H9 (cell line): ENCODE results near the gene CCDC192. TPM values are rescaled to one million over a fixed set of nuclear protein-coding genes. Genes with fewer than 3 reads are reported as not detected.

Experiments used
- DNase-seq: peaks from one replicate; pipeline ENCODE4 v3.0.0-alpha.2; 2017
- H2AFZ ChIP-seq: one replicate; pipeline ENCODE4 v1.6.1; 2013; ENCODE audit warnings: mild to moderate bottlenecking, low read length, control low read depth, moderate library complexity
- H2AK5ac ChIP-seq: 2 replicates; pipeline ENCODE4 v1.6.1; 2013; ENCODE audit warnings: low read length, control low read depth, mixed read lengths; ENCODE audit not compliant: insufficient read length
- H2BK120ac ChIP-seq: one replicate; pipeline ENCODE4 v1.6.1; 2013; ENCODE audit warnings: low read depth, mild to moderate bottlenecking, low read length, control low read depth, inconsistent platforms; ENCODE audit not compliant: poor library complexity, severe bottlenecking
- H2BK12ac ChIP-seq: 2 replicates; pipeline ENCODE4 v1.6.1; 2013; ENCODE audit warnings: low read length, control low read depth, mixed read lengths, low read depth; ENCODE audit not compliant: insufficient read length
- H2BK15ac ChIP-seq: 2 replicates; pipeline ENCODE4 v1.6.1; 2013; ENCODE audit warnings: low read depth, low read length, control low read depth
- H2BK20ac ChIP-seq: one replicate; pipeline ENCODE4 v1.6.1; 2013; ENCODE audit warnings: low read depth, mild to moderate bottlenecking, low read length, control low read depth, inconsistent platforms; ENCODE audit not compliant: poor library complexity, severe bottlenecking
- H2BK5ac ChIP-seq: 2 replicates; pipeline ENCODE4 v1.6.1; 2013; ENCODE audit warnings: low read length, control low read depth, mixed read lengths; ENCODE audit not compliant: insufficient read length
- H3K14ac ChIP-seq: 2 replicates; pipeline ENCODE4 v1.6.1; 2013; ENCODE audit warnings: low read length, control low read depth; ENCODE audit not compliant: insufficient read depth
- H3K18ac ChIP-seq: 2 replicates; pipeline ENCODE4 v1.6.1; 2013; ENCODE audit warnings: low read depth, mild to moderate bottlenecking, mixed read lengths, low read length, control low read depth; ENCODE audit not compliant: insufficient read length
- H3K23ac ChIP-seq: 2 replicates; pipeline ENCODE4 v1.6.1; 2013; ENCODE audit warnings: low read length, control low read depth, mixed read lengths, low read depth; ENCODE audit not compliant: insufficient read length
- H3K23me2 ChIP-seq: 2 replicates; pipeline ENCODE4 v1.6.1; 2013; ENCODE audit warnings: low read depth, mild to moderate bottlenecking, mixed read lengths, low read length, control low read depth; ENCODE audit not compliant: insufficient read length, poor library complexity, severe bottlenecking
- H3K27ac ChIP-seq: 2 replicates; pipeline ENCODE4 v1.5.1; 2013; ENCODE audit warnings: low read length, control low read depth, mixed read lengths, low read depth; ENCODE audit not compliant: insufficient read length
- H3K27me3 ChIP-seq: 2 replicates; pipeline ENCODE4 v1.6.1; 2013; ENCODE audit warnings: low read length, control low read depth, inconsistent platforms; ENCODE audit not compliant: insufficient read depth
- H3K4ac ChIP-seq: 2 replicates; pipeline ENCODE4 v1.6.1; 2013; ENCODE audit warnings: low read depth, mild to moderate bottlenecking, control low read depth, inconsistent platforms, low read length, moderate library complexity
- H3K4me1 ChIP-seq: 2 replicates; pipeline ENCODE4 v1.6.1; 2013; ENCODE audit warnings: low read length, control low read depth, inconsistent platforms; ENCODE audit not compliant: insufficient read depth
- H3K4me2 ChIP-seq: 2 replicates; pipeline ENCODE4 v1.6.1; 2013; ENCODE audit warnings: low read length, control low read depth, mixed read lengths; ENCODE audit not compliant: insufficient read length, insufficient read depth
- H3K56ac ChIP-seq: 2 replicates; pipeline ENCODE4 v1.6.1; 2013; ENCODE audit warnings: low read depth, mild to moderate bottlenecking, mixed read lengths, low read length, control low read depth; ENCODE audit not compliant: insufficient read length
- H3K79me1 ChIP-seq: 2 replicates; pipeline ENCODE4 v1.6.1; 2013; ENCODE audit warnings: low read depth, mild to moderate bottlenecking, moderate library complexity, low read length, control low read depth, inconsistent platforms; ENCODE audit not compliant: insufficient read depth, poor library complexity, severe bottlenecking
- H3K79me2 ChIP-seq: 2 replicates; pipeline ENCODE4 v1.6.1; 2013; ENCODE audit warnings: low read length, control low read depth, inconsistent platforms; ENCODE audit not compliant: insufficient read depth
- H3K9ac ChIP-seq: 2 replicates; pipeline ENCODE4 v1.6.1; 2013; ENCODE audit warnings: low read length, control low read depth, mixed read lengths; ENCODE audit not compliant: insufficient read length; ENCODE audit errors: extremely low read depth
- H3K9me3 ChIP-seq: one replicate; pipeline ENCODE4 v1.6.1; 2013; ENCODE audit warnings: low read depth, low read length, inconsistent platforms; ENCODE audit not compliant: control insufficient read depth
- H3T11ph ChIP-seq: one replicate; pipeline ENCODE4 v1.6.1; 2013; ENCODE audit warnings: mild to moderate bottlenecking, low read length, control low read depth, inconsistent platforms
- H4K20me1 ChIP-seq: one replicate; pipeline ENCODE4 v1.6.1; 2013; ENCODE audit not compliant: control insufficient read depth, insufficient read length, insufficient read depth
- H4K5ac ChIP-seq: 2 replicates; pipeline ENCODE4 v1.6.1; 2013; ENCODE audit warnings: low read depth, mild to moderate bottlenecking, mixed read lengths, low read length, control low read depth; ENCODE audit not compliant: insufficient read length
- H4K8ac ChIP-seq: replicated peaks from 2 replicates; pipeline ENCODE4 v1.6.1; 2013; ENCODE audit warnings: low read length, control low read depth, mixed read lengths, low read depth; ENCODE audit not compliant: insufficient read length
- H4K91ac ChIP-seq: 2 replicates; pipeline ENCODE4 v1.6.1; 2013; ENCODE audit warnings: low read depth, mild to moderate bottlenecking, moderate library complexity, mixed read lengths, low read length, control low read depth; ENCODE audit not compliant: insufficient read length
- H3K27ac Mint-ChIP-seq, 3 experiments: 2 replicates in 2 of 3; 3 replicates in 1 of 3; pipeline ENCODE4 v1.8.0; 2020 to 2021; ENCODE audit warnings: mixed read lengths in 3 of 3, mild to moderate bottlenecking in 1 of 3, moderate library complexity in 1 of 3
- H3K27me3 Mint-ChIP-seq: 2 replicates; pipeline ENCODE4 v1.8.0; 2021; ENCODE audit warnings: low read depth, mild to moderate bottlenecking, moderate library complexity, mixed read lengths
- H3K36me3 Mint-ChIP-seq, 3 experiments: 2 replicates in 2 of 3; 3 replicates in 1 of 3; pipeline ENCODE4 v1.8.0; 2020 to 2021; ENCODE audit warnings: low read depth in 3 of 3, mixed read lengths in 3 of 3; ENCODE audit not compliant: insufficient read depth in 1 of 3
- H3K4me1 Mint-ChIP-seq, 2 experiments: 2 replicates each; pipeline ENCODE4 v1.8.0; 2020; ENCODE audit warnings: mixed read lengths in 2 of 2
- H3K4me3 Mint-ChIP-seq, 2 experiments: 2 replicates in 1 of 2; 3 replicates in 1 of 2; pipeline ENCODE4 v1.8.0; 2020 to 2021; ENCODE audit warnings: mild to moderate bottlenecking in 2 of 2, mixed read lengths in 2 of 2, moderate library complexity in 1 of 2
- H3K9me3 Mint-ChIP-seq, 2 experiments: 2 replicates in 1 of 2; 3 replicates in 1 of 2; pipeline ENCODE4 v1.8.0; 2020; ENCODE audit warnings: mild to moderate bottlenecking in 2 of 2, mixed read lengths in 2 of 2, moderate library complexity in 1 of 2
- CTCF ChIP-seq: fragments of 200-600 bp; sonication (generic); conservative IDR thresholded peaks from 3 replicates; pipeline ENCODE4 v1.8.0; 2021; ENCODE audit warnings: antibody characterized with exemption, mild to moderate bottlenecking
- WGBS: extraction: QIAGEN DNeasy Blood & Tissue Kit; methylation state at CpG from one replicate; pipeline ENCODE4 v1.1.7; 2013; ENCODE audit warnings: missing lambda C conversion rate, low lambda C conversion rate, mixed read lengths; ENCODE audit not compliant: insufficient read length; ENCODE audit errors: extremely low coverage; 5-methylcytosine and 5-hydroxymethylcytosine counted together
- total RNA-seq: library from RNA; stranded (reverse); gene quantifications from 2 replicates; pipeline ENCODE4 v1.2.1, GENCODE V29; 2021

CCDC192 gene
- total RNA-seq, 1 experiment from 2014 or later, result not detected

GRCh38 chr5:127963931-127964330, 260.7 kb downstream of the CCDC192 start:
- Histone ChIP-seq H2AK5ac (no peak overlapping the region), H3K56ac (no peak overlapping the region), H3K79me2 (no peaks in the 10 kb centered on the region), H3K18ac (no peak overlapping the region), H3K14ac (no peak overlapping the region), H4K91ac (no peak overlapping the region), H4K8ac (no peak overlapping the region), H2BK20ac (no peak overlapping the region), H4K20me1 (no peaks in the 10 kb centered on the region), H3K4me2 (no peak overlapping the region), H3K79me1 (no peaks in the 10 kb centered on the region), H2BK12ac (no peak overlapping the region), H3T11ph (no peak overlapping the region), H3K27ac (no peak overlapping the region), H3K23me2 (no peaks in the 10 kb centered on the region), H3K23ac (no peak overlapping the region), H2BK5ac (no peak overlapping the region), H4K5ac (no peak overlapping the region), H3K4me1 (no peaks in the 10 kb centered on the region), H2BK15ac (no peak overlapping the region), H3K9me3 (no peaks in the 10 kb centered on the region), H3K27me3 (no peaks in the 10 kb centered on the region), H3K4ac (no peak overlapping the region), H2AFZ (no peak overlapping the region), H2BK120ac (no peak overlapping the region), H3K9ac (no peak overlapping the region)
- no peaks in the 10 kb centered on the region for H3K36me3 Mint-ChIP-seq
- WGBS, result no CpG with 5 or more reads among the region's 3 CpGs
- TF ChIP-seq CTCF, result no peak
- DNase-seq, result no peak
- no peak overlapping the region for H3K27ac Mint-ChIP-seq
- H3K4me1 Mint-ChIP-seq, result peaks cover 0 to 4% of the 10 kb centered on the region in 2 experiments; a peak in 3 of 4 replicates
- no peak overlapping the region for H3K4me3 Mint-ChIP-seq
- H3K27me3 Mint-ChIP-seq, result no peaks in the 10 kb centered on the region
- H3K9me3 Mint-ChIP-seq, result no peaks in the 10 kb centered on the region
